Heart right ventricle (tissue), 16 donors: ENCODE results near the gene IPO9. TPM values are rescaled to one million over a fixed set of nuclear protein-coding genes. Genes with fewer than 3 reads are reported as not detected.

Source experiments
- ATAC-seq, 8 donors: fragments of 200-7000 bp; cut with Tn5 transposase; one replicate each; pipeline ENCODE4 v1.9.1; 2020; ENCODE audit warnings: mild to moderate bottlenecking in 8 of 8, moderate library complexity in 8 of 8, moderate number of reproducible peaks in 1 of 8
- DNase-seq, 2 donors: peaks; one replicate each; pipeline ENCODE4 v3.0.0-alpha.2; 2020
- H3K27ac ChIP-seq, 10 donors: fragments of 200-600 bp; sonication (generic) in 2 of 10; one replicate each; pipeline versions ENCODE4 v1.5.0 to v1.8.0; 2020 to 2022; ENCODE audit warnings: mild to moderate bottlenecking in 3 of 10
- H3K27me3 ChIP-seq, 7 donors: fragments of 200-600 bp; one replicate each; pipeline ENCODE4 v1.8.0; 2021 to 2022; ENCODE audit warnings: mild to moderate bottlenecking in 2 of 7
- H3K36me3 ChIP-seq, 9 donors: fragments of 200-600 bp; sonication (generic) in 1 of 9; one replicate each; pipeline versions ENCODE4 v1.5.0 to v1.8.0; 2020 to 2022; ENCODE audit warnings: mild to moderate bottlenecking in 2 of 9
- H3K4me1 ChIP-seq, 9 donors: fragments of 200-600 bp; sonication (generic) in 1 of 9; one replicate each; pipeline versions ENCODE4 v1.5.0 to v1.8.0; 2020 to 2022; ENCODE audit warnings: mild to moderate bottlenecking in 4 of 9
- H3K4me3 ChIP-seq, 10 donors: fragments of 200-600 bp; sonication (generic) in 2 of 10; one replicate each; pipeline versions ENCODE4 v1.5.0 to v1.8.0; 2020 to 2022; ENCODE audit warnings: mild to moderate bottlenecking in 7 of 10, moderate library complexity in 2 of 10
- H3K9me3 ChIP-seq, 11 donors: fragments of 200-600 bp in 10 of 11; sonication (generic) in 2 of 11; one replicate each; pipeline versions ENCODE4 v1.5.0 to v1.8.0; 2013 to 2022; ENCODE audit warnings: mild to moderate bottlenecking in 2 of 11, control low read depth in 1 of 11, moderate library complexity in 1 of 11
- WGBS, 2 donors: extraction: QIAGEN DNeasy Blood & Tissue Kit; methylation state at CpG; one replicate each; pipeline ENCODE4 v1.1.7; 2013; ENCODE audit warnings: inconsistent platforms in 1 of 2; 5-methylcytosine and 5-hydroxymethylcytosine counted together
- intact Hi-C, 10 donors: fragments of 100-400 bp; cut with DNase I; formaldehyde crosslinking; loops; one replicate each; pipeline versions ENCODE4 v1.11.1 to v1.14.2; 2022
- polyA plus RNA-seq, 2 donors: library from polyadenylated mRNA; stranded (reverse); fragments of 200-250 nt; gene quantifications; one replicate each; pipeline ENCODE4 v1.2.3, GENCODE V29; 2013
- total RNA-seq, 10 donors: library from RNA; stranded (reverse); fragmentation: NEBNext Ultra II Directional in 3 of 10; extraction: Animal tissue kit (Norgen Biotek cat#: 25700) in 3 of 10; gene quantifications; one replicate each; pipeline versions ENCODE4 v1.2.1 to v1.2.4, GENCODE V29; 2021 to 2023
- TF ChIP-seq, protein P1 (sequence below), 9 donors: fragments of 200-600 bp; sonication (generic) in 2 of 9; IDR thresholded peaks; one replicate each; pipeline versions ENCODE4 v1.5.0 to v1.8.0; 2021 to 2022; ENCODE audit warnings: antibody characterized with exemption in 9 of 9, mild to moderate bottlenecking in 5 of 9, moderate library complexity in 1 of 9
- donor health status: Arrhythmogenic right ventricular cardiomyopathy.
- donor health status: ischemic (EF 13 %, LVEDD 7.1; RV severe dilation, severe dysfunction).
- donor health status: healthy with polysubstance abuse.
- donor health status: DM: no; HTN: yes; CAD: no.
- donor health status: DM: no; HTN: no; CAD: no.
- donor health status: ischemic (EF 25% LVEDD 6.9; RV normal size, moderate dysfunction).
- donor health status: ischemic (EF 25% LVEDD 5.7; RV mildly dilated, moderate dysfunction).
- donor health status: healthy.
- donor health status: DM: yes; HTN: yes; CAD: no.
- donor health status: Ischemic cardiomyopathy.
- donor health status: ischemic (EF 35%, LVEDD 5.7; RV mildly dilated, moderate dysfunction).
- donor health status: nonischemic (EF 11% LVEDD 7.7; RV severe dilation, severe dysfunction).
- donor health status: DM: yes; HTN: yes; CAD: no.
- donor health status: PGD.
- donor health status: ischemic (EF 29% LVEDD 5.4; RV normal size, mild dysfunction).
- donor health status: nonischemic (EF 23%, LVEDD 6.1; RV moderate dilation, normal function).

Gene IPO9
- total and polyA plus RNA-seq, 12 donors, result 12.0 to 31.4 (median 26.5) TPM

DNA sequence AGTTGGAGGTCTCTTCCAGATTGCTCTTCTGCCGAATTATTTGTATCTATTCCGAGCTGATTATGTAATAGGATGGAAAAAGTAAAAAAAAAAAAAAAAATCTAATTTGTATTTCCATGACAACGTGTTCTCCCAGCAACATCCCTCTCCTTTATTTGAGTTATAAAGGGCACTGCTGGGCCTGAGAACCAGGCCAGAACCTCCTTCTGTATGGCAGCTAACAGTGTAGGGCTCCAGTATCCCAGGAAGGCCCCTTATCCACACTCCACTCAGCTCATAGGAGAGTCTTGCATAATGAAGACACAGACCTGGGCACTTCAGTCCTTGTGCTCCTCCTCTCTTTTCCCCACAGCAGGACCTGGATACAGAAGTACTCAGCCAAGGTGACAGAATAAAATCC, 3.7 kb upstream of the IPO9 start:
- peaks cover 10 to 65% (median 29%) of the 10 kb centered on the region in 9 donors for H3K4me1 ChIP-seq
- H3K27me3 ChIP-seq, result no peaks in the 10 kb centered on the region
- 50 to 63% methylated on average over 3 of the region's 3 CpGs for WGBS, 2 donors
- peaks cover 0 to 37% (median 24%) of the 10 kb centered on the region in 9 donors for H3K36me3 ChIP-seq
- no peak for DNase-seq
- H3K27ac ChIP-seq, result peak overlapping the region in 2 of 10 donors; percentile 14 to 37
- ATAC-seq, result no peak
- intact Hi-C loops, result loop anchor here in 2 of 10 donors (5.0 kb wide), 1 partner anchor 52 kb away; no protein-coding TSS in a partner anchor
- no peaks in the 10 kb centered on the region for H3K9me3 ChIP-seq
- no peak overlapping the region for H3K4me3 ChIP-seq
- TF ChIP-seq, protein P1, sequence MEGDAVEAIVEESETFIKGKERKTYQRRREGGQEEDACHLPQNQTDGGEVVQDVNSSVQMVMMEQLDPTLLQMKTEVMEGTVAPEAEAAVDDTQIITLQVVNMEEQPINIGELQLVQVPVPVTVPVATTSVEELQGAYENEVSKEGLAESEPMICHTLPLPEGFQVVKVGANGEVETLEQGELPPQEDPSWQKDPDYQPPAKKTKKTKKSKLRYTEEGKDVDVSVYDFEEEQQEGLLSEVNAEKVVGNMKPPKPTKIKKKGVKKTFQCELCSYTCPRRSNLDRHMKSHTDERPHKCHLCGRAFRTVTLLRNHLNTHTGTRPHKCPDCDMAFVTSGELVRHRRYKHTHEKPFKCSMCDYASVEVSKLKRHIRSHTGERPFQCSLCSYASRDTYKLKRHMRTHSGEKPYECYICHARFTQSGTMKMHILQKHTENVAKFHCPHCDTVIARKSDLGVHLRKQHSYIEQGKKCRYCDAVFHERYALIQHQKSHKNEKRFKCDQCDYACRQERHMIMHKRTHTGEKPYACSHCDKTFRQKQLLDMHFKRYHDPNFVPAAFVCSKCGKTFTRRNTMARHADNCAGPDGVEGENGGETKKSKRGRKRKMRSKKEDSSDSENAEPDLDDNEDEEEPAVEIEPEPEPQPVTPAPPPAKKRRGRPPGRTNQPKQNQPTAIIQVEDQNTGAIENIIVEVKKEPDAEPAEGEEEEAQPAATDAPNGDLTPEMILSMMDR (IDR thresholded peaks at IDR 0.05), result no peak

DNA sequence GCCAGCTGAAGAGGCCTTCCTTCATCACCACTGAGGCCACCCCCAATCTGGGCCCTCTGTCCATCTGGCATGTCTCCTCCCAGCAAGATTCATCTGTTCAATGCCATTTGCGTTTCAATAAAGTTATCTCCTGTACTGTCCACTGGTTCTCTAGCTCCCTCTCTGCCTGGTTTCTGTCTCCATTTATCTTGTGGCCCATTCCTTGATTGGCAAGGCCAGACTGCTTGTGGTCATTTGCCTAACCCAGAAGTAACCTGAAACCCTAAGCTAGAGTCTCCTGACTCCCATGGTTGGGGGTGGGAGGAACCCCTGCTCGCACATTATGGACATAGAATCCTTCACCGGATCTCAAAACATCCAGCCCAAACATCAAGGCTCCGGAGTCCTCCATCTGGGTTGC, 2.1 kb upstream of the IPO9 start:
- intact Hi-C loops, result loop anchor here in 2 of 10 donors (5.0 kb wide), 1 partner anchor 50 kb away; no protein-coding TSS in a partner anchor
- DNase-seq, result no peak
- peak in 2 of 8 donors; percentile 2 to 4 for ATAC-seq
- Histone ChIP-seq H3K36me3 (peaks cover 0 to 22% (median 9%) of the 10 kb centered on the region in 9 donors), H3K27ac (peak overlapping the region in 1 of 10 donors; percentile 5), H3K4me1 (peaks cover 10 to 72% (median 42%) of the 10 kb centered on the region in 9 donors), H3K9me3 (no peaks in the 10 kb centered on the region), H3K4me3 (no peak overlapping the region), H3K27me3 (no peaks in the 10 kb centered on the region)
- WGBS, 2 donors, result 53 to 62% methylated on average over 4 of the region's 4 CpGs
- TF ChIP-seq, protein P1 (IDR thresholded peaks at IDR 0.05), result no peak

DNA sequence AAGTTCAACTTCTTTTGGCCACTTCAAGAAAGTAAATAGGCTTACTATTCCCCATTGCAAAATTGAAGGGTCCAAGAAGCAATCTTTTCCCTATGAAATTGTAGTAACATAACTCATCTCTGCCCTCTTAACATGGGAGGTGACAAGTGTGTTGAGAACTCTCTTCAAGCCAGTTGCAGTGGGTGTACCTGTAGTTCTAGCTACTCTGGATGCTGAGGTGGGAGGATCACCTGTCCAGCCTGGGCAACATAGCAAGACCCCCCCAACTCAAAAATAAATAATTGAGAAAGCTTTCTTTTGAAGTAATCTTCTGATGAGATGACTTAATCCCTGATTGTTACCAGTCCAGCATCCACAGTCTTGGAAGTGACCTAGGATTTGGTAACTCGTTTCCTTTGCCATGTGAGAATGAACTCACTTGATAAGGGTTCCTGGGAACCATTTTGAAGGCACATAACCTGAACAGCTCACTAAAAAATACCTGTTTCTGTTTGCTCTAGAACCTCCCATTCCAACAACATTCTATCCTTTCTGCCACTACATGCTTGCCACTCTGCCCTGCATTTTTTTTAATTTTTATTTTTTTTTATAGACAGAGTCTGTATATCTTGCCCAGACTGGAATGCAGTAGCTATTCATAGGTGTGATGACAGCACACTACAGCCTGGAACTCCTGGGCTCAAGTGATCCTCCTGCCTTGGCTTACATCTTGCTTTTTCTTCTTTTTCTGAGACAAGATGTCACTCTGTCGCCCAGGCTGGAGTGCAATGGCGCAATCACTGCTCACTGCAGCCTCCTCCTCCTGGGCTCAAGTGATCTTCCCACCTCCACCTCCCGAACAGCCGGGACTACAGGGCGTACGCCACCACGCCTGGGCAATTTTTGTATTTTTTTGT, 1.4 kb upstream of the IPO9 start:
- intact Hi-C loops, result loop anchor here in 2 of 10 donors (5.0 kb wide), 1 partner anchor 50 kb away; no protein-coding TSS in a partner anchor
- peak in 3 of 8 donors; percentile 15 to 29 (median 19) for ATAC-seq
- H3K27ac ChIP-seq, result peak overlapping the region in 5 of 10 donors; percentile 4 to 16 (median 11)

More for the DNA sequence above, 1.4 kb upstream of the IPO9 start:
- TF ChIP-seq, protein P1 (IDR thresholded peaks at IDR 0.05), result no peak
- WGBS, 2 donors, result 56 to 62% methylated on average over 8 of the region's 8 CpGs
- DNase-seq, result no peak
- no peaks in the 10 kb centered on the region for H3K27me3 ChIP-seq
- H3K4me3 ChIP-seq, result no peak overlapping the region
- peaks cover 0 to 15% (median 2%) of the 10 kb centered on the region in 9 donors for H3K36me3 ChIP-seq
- no peaks in the 10 kb centered on the region for H3K9me3 ChIP-seq
- peaks cover 10 to 79% (median 45%) of the 10 kb centered on the region in 9 donors for H3K4me1 ChIP-seq
